Endothelial cell of umbilical vein (primary cell): Measurements from ENCODE around the gene SPIN4. TPM values are rescaled to one million over a fixed set of nuclear protein-coding genes. Genes with fewer than 3 reads are reported as not detected.
"Not testable (repeated sequence)": the region's sequence is repeated elsewhere in the genome, so short reads cannot be mapped to it uniquely, and the experiment has no call there.

Source experiments
- BruUV-seq: library from RNA; stranded (reverse); fragments of 400-500 nt; replicated peaks from 2 replicates; lab custom pipeline; 2021; lab: Mats Ljungman, UMichigan
- CTCF ChIA-PET: fragments of 300-600, 350-600 bp; sonication (Branson Sonifier 250); formaldehyde crosslinking; loops from one replicate; lab custom pipeline; 2021; ENCODE audit warnings: antibody characterized with exemption, inconsistent platforms; lab: Charles Lee
- POLR2A ChIA-PET: fragments of 300-600, 350-600 bp; sonication (Branson Sonifier 250); formaldehyde crosslinking; loops from one replicate; lab custom pipeline; 2021; ENCODE audit warnings: antibody characterized with exemption, inconsistent platforms; lab: Charles Lee
- DNase-seq: peaks from one replicate; pipeline ENCODE4 v3.0.0-alpha.2; 2011; ENCODE audit warnings: low read depth, low spot score
- FAIRE-seq: peaks from 2 replicates; lab custom pipeline; 2011; peaks lifted over from hg19 to GRCh38; lab: Jason Lieb, UNC
- H2AFZ ChIP-seq: 2 replicates; pipeline ENCODE4 v1.6.0; 2012; ENCODE audit warnings: low read depth, low read length, control low read depth, inconsistent platforms
- H3K27ac ChIP-seq: 2 replicates; pipeline ENCODE4 v1.5.1; 2011; ENCODE audit warnings: low read depth, mild to moderate bottlenecking, control low read depth, low read length, moderate library complexity; ENCODE audit not compliant: insufficient read depth
- H3K27me3 ChIP-seq, 2 experiments: 2 replicates each; pipeline versions ENCODE4 v1.6.0 to v1.6.1; 2011; ENCODE audit warnings: low read length in 2 of 2, mixed read lengths in 1 of 2; ENCODE audit not compliant: control insufficient read depth in 2 of 2, insufficient read depth in 2 of 2
- H3K36me3 ChIP-seq, 2 experiments: 2 replicates in 1 of 2; 3 replicates in 1 of 2; pipeline ENCODE4 v1.5.1; 2011; ENCODE audit warnings: low read length in 2 of 2, mild to moderate bottlenecking in 1 of 2, moderate library complexity in 1 of 2; ENCODE audit not compliant: control insufficient read depth in 2 of 2, insufficient read depth in 2 of 2; ENCODE audit errors: extremely low read depth in 1 of 2
- H3K4me1 ChIP-seq: 3 replicates; pipeline ENCODE4 v1.5.1; 2011; ENCODE audit warnings: mild to moderate bottlenecking, low read length; ENCODE audit not compliant: control insufficient read depth, insufficient read depth; ENCODE audit errors: extremely low read depth
- H3K4me2 ChIP-seq: 2 replicates; pipeline ENCODE4 v1.6.1; 2011; ENCODE audit warnings: low read length, control low read depth, mixed read lengths; ENCODE audit not compliant: insufficient read depth
- H3K4me3 ChIP-seq, 3 experiments: fragments of 200-600 bp in 1 of 3; sonication (generic), shearing (Covaris generic) in 1 of 3; replicated peaks in 1 of 3; 2 replicates each; pipeline ENCODE4 v1.5.1; 2011 to 2016; ENCODE audit warnings: control low read depth in 3 of 3, low read length in 3 of 3, mild to moderate bottlenecking in 2 of 3, inconsistent platforms in 1 of 3, low read depth in 1 of 3, moderate library complexity in 1 of 3; ENCODE audit not compliant: insufficient read depth in 1 of 3
- H3K79me2 ChIP-seq: 2 replicates; pipeline ENCODE4 v1.6.0; 2012; ENCODE audit warnings: low read length, inconsistent platforms; ENCODE audit not compliant: control insufficient read depth, insufficient read depth
- H3K9ac ChIP-seq: replicated peaks from 2 replicates; pipeline ENCODE3; 2011; ENCODE audit warnings: low read length, control low read depth; ENCODE audit not compliant: insufficient read depth; ENCODE audit errors: extremely low read depth
- H3K9me1 ChIP-seq: replicated peaks from 3 replicates; pipeline ENCODE4 v1.6.0; 2011; ENCODE audit warnings: mild to moderate bottlenecking, low read length; ENCODE audit not compliant: control insufficient read depth, insufficient read depth; ENCODE audit errors: extremely low read depth
- H3K9me3 ChIP-seq: replicated peaks from 2 replicates; pipeline ENCODE4 v1.5.1; 2012; ENCODE audit warnings: low read length, inconsistent platforms; ENCODE audit not compliant: control insufficient read depth, insufficient read depth
- H4K20me1 ChIP-seq: replicated peaks from 2 replicates; pipeline ENCODE3; 2011; ENCODE audit warnings: mild to moderate bottlenecking, low read length; ENCODE audit not compliant: control insufficient read depth, insufficient read depth; ENCODE audit errors: extremely low read depth
- CTCF ChIP-seq, 2 donors: IDR thresholded peaks; 1 replicate in 1 of 2; 2 replicates in 1 of 2; pipeline ENCODE4 v1.5.1; 2011; ENCODE audit warnings: low read length in 2 of 2, mild to moderate bottlenecking in 2 of 2, moderate library complexity in 2 of 2, control low read depth in 1 of 2, inconsistent platforms in 1 of 2, low read depth in 1 of 2; ENCODE audit not compliant: insufficient read depth in 1 of 2; ENCODE audit errors: extremely low read depth in 1 of 2
- EZH2 ChIP-seq: IDR thresholded peaks from 2 replicates; pipeline ENCODE4 v1.6.1; 2012; ENCODE audit warnings: borderline replicate concordance, low read depth, mild to moderate bottlenecking, moderate library complexity, low read length, inconsistent platforms; ENCODE audit not compliant: severe bottlenecking
- FOS ChIP-seq: IDR thresholded peaks from 2 replicates; pipeline ENCODE4 v1.6.1; 2011; ENCODE audit warnings: mild to moderate bottlenecking, low read length, moderate library complexity, borderline replicate concordance; ENCODE audit not compliant: insufficient read depth
- MAX ChIP-seq: IDR thresholded peaks from 2 replicates; pipeline ENCODE4 v1.6.1; 2011; ENCODE audit not compliant: insufficient read depth, insufficient read length
- MYC ChIP-seq: IDR thresholded peaks from one replicate; pipeline ENCODE4 v1.6.1; 2011; ENCODE audit warnings: mild to moderate bottlenecking, low read depth, low read length
- POLR2AphosphoS5 ChIP-seq: IDR thresholded peaks from 2 replicates; pipeline ENCODE4 v1.6.1; 2012; ENCODE audit warnings: low read depth, mild to moderate bottlenecking, control low read depth, low read length, moderate library complexity; ENCODE audit not compliant: insufficient read depth
- dilution Hi-C: fragments of 300-500 bp; cut with MboI; formaldehyde crosslinking; loops from one replicate; pipeline ENCODE4 v1.15.0; 2019; ENCODE audit warnings: low sequenced_read_pairs; ENCODE audit not compliant: extremely low pct_ligation_motif_present
- intact Hi-C: fragments of 100-400 bp; cut with micrococcal nuclease; formaldehyde crosslinking; loops from one replicate; pipeline ENCODE4 v1.10.0; 2022
- polyA plus RNA-seq, 4 experiments: library from polyadenylated mRNA; depleted of rRNA in 3 of 4; stranded (reverse) in 3 of 4; unstranded in 1 of 4; fragments of >200 nt; gene quantifications; 2 replicates each; pipeline versions ENCODE4 v1.2.1 to v1.2.3, GENCODE V29; 2011 to 2012; ENCODE audit warnings: missing spikeins in 1 of 4
- total RNA-seq: library from RNA; stranded (reverse); gene quantifications from 2 replicates; pipeline ENCODE4 v1.2.3, GENCODE V29; 2021

Gene SPIN4
- total and polyA plus RNA-seq, 2 donors (not counting 3 experiments of a cell fraction or from before 2014, with no cell fraction given) = 4.4 to 7.5 TPM

GRCh38 chrX:63394872-63395271 is 43.7 kb upstream of the SPIN4 start:
- no peaks in the 10 kb centered on the region for H3K9me3 ChIP-seq
- no TSS peak for BruUV-seq
- no peak overlapping the region for H2AFZ ChIP-seq
- H3K4me1 ChIP-seq = no peaks in the 10 kb centered on the region
- no peak overlapping the region for H3K4me3 ChIP-seq
- no peaks in the 10 kb centered on the region for H3K9me1 ChIP-seq
- CTCF ChIA-PET = no interaction called here
- dilution Hi-C loops (no loop called here), intact Hi-C loops (no loop called here)
- H3K36me3 ChIP-seq = no peaks in the 10 kb centered on the region
- no peak overlapping the region for H3K4me2 ChIP-seq
- DNase-seq (no peak), FAIRE-seq (no peak)
- no peak overlapping the region for H3K9ac ChIP-seq
- H3K79me2 ChIP-seq = no peaks in the 10 kb centered on the region
- TF ChIP-seq MAX (no peak), FOS (no peak), CTCF (IDR thresholded peaks at IDR 0.05; ENCODE audit: extremely low read depth in 1 of 2, insufficient read depth in 1 of 2, low read depth in 1 of 2, low read length in 2 of 2) (no peak), MYC (no peak), EZH2 (no peak), POLR2AphosphoS5 (no peak)
- H3K27me3 ChIP-seq = no peaks in the 10 kb centered on the region
- no peak overlapping the region for H3K27ac ChIP-seq
- POLR2A ChIA-PET = no interaction called here
- no peaks in the 10 kb centered on the region for H4K20me1 ChIP-seq

GRCh38 chrX:63393094-63393493 is 42.0 kb upstream of the SPIN4 start:
- CTCF ChIA-PET, intact Hi-C loops, H3K79me2 ChIP-seq, BruUV-seq, H3K4me2 ChIP-seq, H3K9me1 ChIP-seq, H3K27ac ChIP-seq, H3K9ac ChIP-seq, DNase-seq, H3K36me3 ChIP-seq, POLR2A ChIA-PET, H3K27me3 ChIP-seq, H3K4me3 ChIP-seq, H3K9me3 ChIP-seq, H4K20me1 ChIP-seq, FAIRE-seq, dilution Hi-C loops, H3K4me1 ChIP-seq, H2AFZ ChIP-seq: not testable (repeated sequence)
